Measurements from ENCODE around the gene CDK14.
"Not testable (repeated sequence)": the region's sequence is repeated elsewhere in the genome, so short reads cannot be mapped to it uniquely, and the experiment has no call there.

The CDK14 gene

DNA sequence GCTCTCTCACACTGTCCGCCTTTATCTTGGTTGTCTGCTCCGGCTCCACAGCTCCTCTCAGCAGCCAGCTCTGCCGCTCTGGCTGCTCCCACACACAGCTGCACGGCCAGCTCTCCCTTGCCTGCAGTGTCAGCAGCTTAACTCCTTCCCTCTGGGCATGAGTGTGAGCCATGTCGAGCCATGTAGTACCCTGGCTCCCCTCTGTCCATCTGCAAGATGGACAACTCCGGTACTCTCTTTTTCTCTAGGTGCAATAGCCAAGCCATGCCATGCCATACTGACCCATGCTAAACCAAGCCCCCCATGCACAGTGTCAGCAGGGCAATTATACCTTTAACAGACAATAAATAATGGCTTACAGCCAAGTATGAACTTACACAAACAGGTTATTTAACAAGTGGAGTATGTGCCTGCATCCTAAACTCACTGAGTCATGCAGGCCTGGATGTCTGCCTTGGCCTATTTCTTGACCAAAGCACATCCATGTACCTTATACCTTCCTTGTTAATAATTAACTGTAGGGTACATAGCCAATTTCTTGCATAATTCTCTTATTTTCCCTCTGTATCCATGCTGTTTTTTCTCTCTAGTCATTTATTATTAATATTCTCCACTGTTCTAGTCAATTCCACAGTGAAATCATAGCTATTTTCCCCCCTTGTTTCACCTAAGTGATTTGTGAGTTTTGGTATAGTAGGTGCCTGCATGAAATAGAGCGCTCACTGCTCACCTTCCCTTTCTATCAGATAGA, 170.9 kb downstream of the CDK14 start:
- Histone ChIP-seq H3K4me3 (ENCODE audit: low read length) (no peak overlapping the region), H3K36me3 (replicated peaks; ENCODE audit: low read depth, low read length) (peaks cover 11% of the 10 kb centered on the region), H4K20me1 (ENCODE audit: insufficient read depth, low read length) (no peaks in the 10 kb centered on the region), H3K79me2 (ENCODE audit: low read length) (no peaks in the 10 kb centered on the region), H3K4me1 (ENCODE audit: low read length) (peaks cover 19% of the 10 kb centered on the region), H3K27ac (ENCODE audit: low read length) (no peak overlapping the region), H3K9me3 (ENCODE audit: insufficient read depth, low read length) (peaks cover 10% of the 10 kb centered on the region; the same call in 1 of the 2 replicates), H3K9ac (ENCODE audit: low read length) (no peak overlapping the region), H2AFZ (ENCODE audit: low read depth, low read length) (no peak overlapping the region), H3K27me3 (ENCODE audit: low read depth, low read length) (no peaks in the 10 kb centered on the region), H3K4me2 (ENCODE audit: low read length) (no peak overlapping the region)
- TF ChIP-seq, protein P1, sequence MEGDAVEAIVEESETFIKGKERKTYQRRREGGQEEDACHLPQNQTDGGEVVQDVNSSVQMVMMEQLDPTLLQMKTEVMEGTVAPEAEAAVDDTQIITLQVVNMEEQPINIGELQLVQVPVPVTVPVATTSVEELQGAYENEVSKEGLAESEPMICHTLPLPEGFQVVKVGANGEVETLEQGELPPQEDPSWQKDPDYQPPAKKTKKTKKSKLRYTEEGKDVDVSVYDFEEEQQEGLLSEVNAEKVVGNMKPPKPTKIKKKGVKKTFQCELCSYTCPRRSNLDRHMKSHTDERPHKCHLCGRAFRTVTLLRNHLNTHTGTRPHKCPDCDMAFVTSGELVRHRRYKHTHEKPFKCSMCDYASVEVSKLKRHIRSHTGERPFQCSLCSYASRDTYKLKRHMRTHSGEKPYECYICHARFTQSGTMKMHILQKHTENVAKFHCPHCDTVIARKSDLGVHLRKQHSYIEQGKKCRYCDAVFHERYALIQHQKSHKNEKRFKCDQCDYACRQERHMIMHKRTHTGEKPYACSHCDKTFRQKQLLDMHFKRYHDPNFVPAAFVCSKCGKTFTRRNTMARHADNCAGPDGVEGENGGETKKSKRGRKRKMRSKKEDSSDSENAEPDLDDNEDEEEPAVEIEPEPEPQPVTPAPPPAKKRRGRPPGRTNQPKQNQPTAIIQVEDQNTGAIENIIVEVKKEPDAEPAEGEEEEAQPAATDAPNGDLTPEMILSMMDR (IDR thresholded peaks at IDR 0.05; ENCODE audit: low read depth, low read length), result no peak
- TF ChIP-seq EZH2phosphoT487 (IDR thresholded peaks at IDR 0.05; ENCODE audit: low read depth), result no peak

DNA sequence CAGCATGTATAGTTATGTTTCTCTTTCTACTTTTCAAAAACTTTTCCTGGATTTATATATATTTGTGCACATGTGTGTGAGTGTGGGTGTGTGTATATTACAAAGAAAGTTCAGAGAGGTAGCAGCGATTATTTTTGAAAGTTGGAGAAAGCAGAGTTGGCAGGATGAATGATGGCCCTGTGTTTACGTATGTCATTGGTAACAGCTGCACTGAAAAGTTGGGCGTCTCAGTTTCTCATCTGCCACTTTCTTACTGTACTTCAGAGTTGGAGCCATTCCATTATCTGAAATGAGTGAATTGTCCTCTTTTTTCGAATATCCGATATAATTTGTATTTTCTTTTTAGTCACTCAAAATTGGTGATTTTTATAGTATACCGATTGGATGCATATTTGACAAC, 172.2 kb downstream of the CDK14 start:
- H3K79me2 ChIP-seq (ENCODE audit: low read length), result no peaks in the 10 kb centered on the region
- no peak overlapping the region for H3K4me2 ChIP-seq (ENCODE audit: low read length)
- H3K36me3 ChIP-seq (replicated peaks; ENCODE audit: low read depth, low read length), result peaks cover 22% of the 10 kb centered on the region
- no peak overlapping the region for H3K9ac ChIP-seq (ENCODE audit: low read length)
- peaks cover 22% of the 10 kb centered on the region for H3K9me3 ChIP-seq (ENCODE audit: insufficient read depth, low read length)
- no peaks in the 10 kb centered on the region for H3K27me3 ChIP-seq (ENCODE audit: low read depth, low read length)
- no peak overlapping the region for H3K27ac ChIP-seq (ENCODE audit: low read length)
- H4K20me1 ChIP-seq (ENCODE audit: insufficient read depth, low read length), result no peaks in the 10 kb centered on the region
- peaks cover 31% of the 10 kb centered on the region for H3K4me1 ChIP-seq (ENCODE audit: low read length)
- no peak for TF ChIP-seq EZH2phosphoT487 (IDR thresholded peaks at IDR 0.05; ENCODE audit: low read depth)
- TF ChIP-seq, protein P1 (IDR thresholded peaks at IDR 0.05; ENCODE audit: low read depth, low read length), result no peak
- H2AFZ ChIP-seq (ENCODE audit: low read depth, low read length), result no peak overlapping the region
- H3K4me3 ChIP-seq (ENCODE audit: low read length), result no peak overlapping the region

DNA sequence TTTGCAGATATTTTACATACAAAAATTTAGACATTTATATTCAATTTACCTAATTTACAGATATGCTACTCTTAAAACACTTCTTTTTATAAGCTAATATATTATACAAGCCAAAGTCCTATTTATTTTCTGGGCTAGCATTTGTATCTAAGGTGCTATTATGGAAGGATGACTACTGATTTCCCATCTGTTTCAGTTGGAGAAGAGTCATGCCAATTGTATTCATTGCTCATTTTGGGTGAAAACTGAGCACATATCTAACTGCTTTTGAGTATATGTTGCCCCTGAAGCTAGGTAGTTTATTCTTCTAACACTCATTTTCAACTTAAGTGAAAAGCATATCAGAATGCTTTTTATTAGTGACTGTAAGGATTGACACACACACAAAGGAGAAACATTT, 172.9 kb downstream of the CDK14 start:
- no peak overlapping the region for H3K27ac ChIP-seq (ENCODE audit: low read length)
- H3K4me1 ChIP-seq (ENCODE audit: low read length), result peaks cover 31% of the 10 kb centered on the region
- H3K36me3 ChIP-seq (replicated peaks; ENCODE audit: low read depth, low read length), result peaks cover 25% of the 10 kb centered on the region
- H4K20me1 ChIP-seq (ENCODE audit: insufficient read depth, low read length), result no peaks in the 10 kb centered on the region
- no peak overlapping the region for H3K4me2 ChIP-seq (ENCODE audit: low read length)
- no peak for TF ChIP-seq EZH2phosphoT487 (IDR thresholded peaks at IDR 0.05; ENCODE audit: low read depth)
- no peak overlapping the region for H2AFZ ChIP-seq (ENCODE audit: low read depth, low read length)
- peaks cover 25% of the 10 kb centered on the region for H3K9me3 ChIP-seq (ENCODE audit: insufficient read depth, low read length)
- H3K79me2 ChIP-seq (ENCODE audit: low read length), result no peaks in the 10 kb centered on the region
- no peak overlapping the region for H3K4me3 ChIP-seq (ENCODE audit: low read length)
- H3K27me3 ChIP-seq (ENCODE audit: low read depth, low read length), result no peaks in the 10 kb centered on the region
- H3K9ac ChIP-seq (ENCODE audit: low read length), result no peak overlapping the region

DNA sequence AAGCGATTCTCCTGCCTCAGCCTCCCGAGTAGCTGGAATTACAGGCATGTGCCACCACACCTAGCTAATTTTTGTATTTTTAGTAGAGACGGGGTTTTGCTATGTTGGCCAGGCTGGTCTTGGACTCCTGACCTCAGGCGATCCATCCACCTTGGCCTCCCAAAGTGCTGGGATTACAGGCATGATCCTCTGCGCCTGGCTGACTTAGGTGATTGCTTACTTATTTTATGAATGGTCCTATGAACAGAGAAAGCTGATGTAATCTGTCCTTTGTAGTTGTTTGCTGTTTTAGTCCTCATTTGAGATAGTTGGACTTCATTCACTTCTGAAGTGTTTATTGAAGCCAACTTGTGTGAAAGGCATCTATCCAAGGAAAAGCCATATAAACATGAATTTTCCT, 173.4 kb downstream of the CDK14 start:
- H3K9me3 ChIP-seq (ENCODE audit: insufficient read depth, low read length), result peaks cover 27% of the 10 kb centered on the region
- not testable (repeated sequence) for H3K4me3 ChIP-seq (ENCODE audit: low read length); H3K27ac ChIP-seq (ENCODE audit: low read length); H4K20me1 ChIP-seq (ENCODE audit: insufficient read depth, low read length); H3K79me2 ChIP-seq (ENCODE audit: low read length); H2AFZ ChIP-seq (ENCODE audit: low read depth, low read length); H3K9ac ChIP-seq (ENCODE audit: low read length); H3K4me2 ChIP-seq (ENCODE audit: low read length); H3K27me3 ChIP-seq (ENCODE audit: low read depth, low read length)
- H3K4me1 ChIP-seq (ENCODE audit: low read length), result peaks cover 26% of the 10 kb centered on the region
- peaks cover 25% of the 10 kb centered on the region for H3K36me3 ChIP-seq (replicated peaks; ENCODE audit: low read depth, low read length)

DNA sequence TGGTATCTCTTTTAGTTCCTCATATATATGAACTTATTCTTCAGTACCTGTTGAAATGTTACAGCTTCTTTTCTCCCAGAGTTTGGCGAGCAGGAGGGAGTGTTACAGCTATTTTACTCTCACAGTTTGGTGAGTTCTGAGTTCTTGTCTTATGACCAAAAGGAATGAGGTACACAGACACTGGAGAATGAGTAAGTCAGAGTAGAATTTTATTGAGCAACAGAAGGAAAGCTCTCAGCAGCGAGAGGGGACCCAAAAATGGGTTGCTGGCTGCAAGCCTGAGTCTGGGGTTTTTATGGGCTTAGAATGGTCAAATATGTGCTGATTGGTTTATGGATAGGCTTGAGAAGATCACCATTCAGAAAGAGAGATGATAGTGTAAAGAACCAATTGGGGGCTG, 175.2 kb downstream of the CDK14 start:
- Histone ChIP-seq H3K79me2 (ENCODE audit: low read length) (no peaks in the 10 kb centered on the region), H3K36me3 (replicated peaks; ENCODE audit: low read depth, low read length) (peaks cover 31% of the 10 kb centered on the region), H2AFZ (ENCODE audit: low read depth, low read length) (no peak overlapping the region), H3K27me3 (ENCODE audit: low read depth, low read length) (no peaks in the 10 kb centered on the region), H3K27ac (ENCODE audit: low read length) (no peak overlapping the region), H3K4me1 (ENCODE audit: low read length) (peaks cover 21% of the 10 kb centered on the region), H4K20me1 (ENCODE audit: insufficient read depth, low read length) (no peaks in the 10 kb centered on the region), H3K9ac (ENCODE audit: low read length) (no peak overlapping the region), H3K4me2 (ENCODE audit: low read length) (no peak overlapping the region), H3K4me3 (ENCODE audit: low read length) (no peak overlapping the region), H3K9me3 (ENCODE audit: insufficient read depth, low read length) (peaks cover 33% of the 10 kb centered on the region)
- TF ChIP-seq EZH2phosphoT487 (IDR thresholded peaks at IDR 0.05; ENCODE audit: low read depth), result no peak
- TF ChIP-seq, protein P1 (IDR thresholded peaks at IDR 0.05; ENCODE audit: low read depth, low read length), result no peak

Data from OCI-LY3 (cell line).